ENCODE data around the gene TLR9. TPM values are rescaled to one million over a fixed set of nuclear protein-coding genes. Genes with fewer than 3 reads are reported as not detected.

The TLR9 gene
- total RNA-seq, 4 donors from 2014 or later, result not detected

GRCh38 chr3:52233108-52233591 is 7.7 kb upstream of the TLR9 start:
- no peak for ATAC-seq
- Histone ChIP-seq H3K36me3 (peaks cover 0 to 71% of the 10 kb centered on the region in 2 donors), H3K4me1 (peaks cover 0 to 70% (median 31%) of the 10 kb centered on the region in 3 donors), H3K4me3 (no peak overlapping the region), H3K27ac (no peak overlapping the region), H3K9me3 (no peaks in the 10 kb centered on the region), H3K27me3 (no peaks in the 10 kb centered on the region)
- WGBS, 2 donors (ENCODE audit: low coverage in 1 of 2), result 88% methylated on average over 2 of the region's 5 CpGs; no CpG with 5 or more reads in 1 of the 2 donors
- no peak for TF ChIP-seq POLR2A (IDR thresholded peaks at IDR 0.05)
- TF ChIP-seq POLR2AphosphoS5 (IDR thresholded peaks at IDR 0.05), result no peak

GRCh38 chr3:52232279-52233107 is 7.0 kb upstream of the TLR9 start:
- Histone ChIP-seq H3K27me3 (no peaks in the 10 kb centered on the region), H3K9me3 (no peaks in the 10 kb centered on the region), H3K36me3 (peaks cover 0 to 78% of the 10 kb centered on the region in 2 donors), H3K27ac (peak overlapping the region in 1 of 4 donors; percentile 1), H3K4me3 (no peak overlapping the region), H3K4me1 (peaks cover 0 to 64% (median 25%) of the 10 kb centered on the region in 3 donors)
- TF ChIP-seq POLR2AphosphoS5 (IDR thresholded peaks at IDR 0.05) (no peak), EP300 (IDR thresholded peaks at IDR 0.05) (no peak), CTCF (IDR thresholded peaks at IDR 0.05) (peak in 2 of 4 experiments; percentile 8 to 25), POLR2A (IDR thresholded peaks at IDR 0.05) (no peak)
- WGBS, 2 donors (ENCODE audit: low coverage in 1 of 2), result 72 to 89% methylated on average over 5 to 8 of the region's 28 CpGs
- ATAC-seq, result no peak

GRCh38 chr3:52231502-52232278 is 6.2 kb upstream of the TLR9 start:
- peak; percentile 65 for ATAC-seq
- Histone ChIP-seq H3K27me3 (no peaks in the 10 kb centered on the region), H3K4me1 (peaks cover 0 to 56% (median 18%) of the 10 kb centered on the region in 3 donors), H3K4me3 (no peak overlapping the region), H3K9me3 (no peaks in the 10 kb centered on the region), H3K36me3 (peaks cover 0 to 84% of the 10 kb centered on the region in 2 donors), H3K27ac (peak overlapping the region in 1 of 4 donors; percentile 1)
- no CpG with 5 or more reads among the region's 34 CpGs for WGBS, 2 donors (ENCODE audit: low coverage in 1 of 2)
- TF ChIP-seq POLR2AphosphoS5 (IDR thresholded peaks at IDR 0.05) (peak; percentile 58), EP300 (IDR thresholded peaks at IDR 0.05) (no peak), POLR2A (IDR thresholded peaks at IDR 0.05) (no peak), CTCF (IDR thresholded peaks at IDR 0.05) (peak in 3 of 4 experiments; percentile 88 to 92 (median 92))

GRCh38 chr3:52230889-52231499 is 5.5 kb upstream of the TLR9 start:
- Histone ChIP-seq H3K36me3 (peaks cover 0 to 84% of the 10 kb centered on the region in 2 donors), H3K9me3 (no peaks in the 10 kb centered on the region), H3K4me3 (no peak overlapping the region), H3K27me3 (no peaks in the 10 kb centered on the region), H3K27ac (peak overlapping the region in 1 of 4 donors; percentile 1), H3K4me1 (peaks cover 0 to 49% (median 12%) of the 10 kb centered on the region in 3 donors)
- 86 to 100% methylated on average over 1 to 7 of the region's 16 CpGs for WGBS, 2 donors (ENCODE audit: low coverage in 1 of 2)
- no peak for ATAC-seq
- TF ChIP-seq EP300 (IDR thresholded peaks at IDR 0.05) (no peak), POLR2AphosphoS5 (IDR thresholded peaks at IDR 0.05) (no peak), CTCF (IDR thresholded peaks at IDR 0.05) (no peak), POLR2A (IDR thresholded peaks at IDR 0.05) (no peak)

- ATAC-seq, result no peak
- 85% methylated on average over 3 of the region's 6 CpGs; no CpG with 5 or more reads in 1 of the 2 donors for WGBS, 2 donors (ENCODE audit: low coverage in 1 of 2)
Observed at GRCh38 chr3:52230461-52230860, 5.0 kb upstream of the TLR9 start.

More at GRCh38 chr3:52230461-52230860, 5.0 kb upstream of the TLR9 start:
- Histone ChIP-seq H3K4me1 (peaks cover 0 to 43% (median 6%) of the 10 kb centered on the region in 3 donors), H3K36me3 (peaks cover 0 to 84% of the 10 kb centered on the region in 2 donors), H3K27me3 (no peaks in the 10 kb centered on the region), H3K27ac (no peak overlapping the region), H3K4me3 (no peak overlapping the region), H3K9me3 (no peaks in the 10 kb centered on the region)
- TF ChIP-seq CTCF (IDR thresholded peaks at IDR 0.05) (no peak), POLR2A (IDR thresholded peaks at IDR 0.05) (no peak), EP300 (IDR thresholded peaks at IDR 0.05) (no peak), POLR2AphosphoS5 (IDR thresholded peaks at IDR 0.05) (no peak)

Measured in gastroesophageal sphincter (tissue), 4 donors.